HCT116 (cell line): ENCODE measurements around the gene RARS2. TPM values are rescaled to one million over a fixed set of nuclear protein-coding genes. Genes with fewer than 3 reads are reported as not detected.

ENCODE experiments used
- ATAC-seq: fragments of 200-7000 bp; cut with Tn5 transposase; 2 replicates; pipeline ENCODE4 v1.9.1; 2020; ENCODE audit warnings: mild to moderate bottlenecking, moderate library complexity
- BruUV-seq: library from RNA; stranded (reverse); fragments of 400-500 nt; replicated peaks from 2 replicates; lab custom pipeline; 2021; lab: Mats Ljungman, UMichigan
- CTCF ChIA-PET: fragments of 300-600 bp; sonication (Branson Sonifier 250); formaldehyde crosslinking; loops from one replicate; lab custom pipeline; 2021; ENCODE audit warnings: antibody characterized with exemption; lab: Charles Lee
- POLR2A ChIA-PET: fragments of 300-600, 350-600 bp; sonication (Branson Sonifier 250); formaldehyde crosslinking; loops from one replicate; lab custom pipeline; 2021; ENCODE audit warnings: antibody characterized with exemption; lab: Charles Lee
- RAD21 ChIA-PET, 2 experiments: fragments of 300-600 bp; sonication (Branson Sonifier 250); formaldehyde crosslinking; loops; one replicate each; lab custom pipeline; 2023; ENCODE audit warnings: low total read pairs in 2 of 2; ENCODE audit not compliant: uncharacterized antibody in 2 of 2, unreplicated experiment in 2 of 2, low non-redundant PET in 1 of 2; lab: Charles Lee
- DNase-seq: peaks from one replicate; pipeline ENCODE4 v3.0.0-alpha.2; 2010; ENCODE audit warnings: low read depth, low spot score
- H2AFZ ChIP-seq: fragments of 200-600 bp; shearing (Covaris generic), sonication (generic); 2 replicates; pipeline ENCODE4 v1.6.1; 2017; ENCODE audit warnings: low read depth, mixed run types, mixed read lengths, antibody characterized with exemption, low read length; ENCODE audit not compliant: poor library complexity, severe bottlenecking
- H3K27ac ChIP-seq: 2 replicates; pipeline ENCODE4 v1.5.1; 2012; ENCODE audit warnings: low read depth, low read length
- H3K27me3 ChIP-seq: fragments of 200-600 bp; sonication (generic); 2 replicates; pipeline ENCODE4 v1.6.1; 2016; ENCODE audit warnings: mixed run types, low read length, mixed read lengths; ENCODE audit not compliant: insufficient read depth
- H3K36me3 ChIP-seq, 2 experiments: fragments of 200-500 bp in 1 of 2; fragments of 200-600 bp in 1 of 2; sonication (Bioruptor generic) in 1 of 2; sonication (generic) in 1 of 2; 2 replicates each; pipeline versions ENCODE4 v1.5.1 to v1.6.1; 2014 to 2016; ENCODE audit warnings: low read length in 2 of 2, inconsistent platforms in 1 of 2, mixed read lengths in 1 of 2, mixed run types in 1 of 2; ENCODE audit not compliant: insufficient read depth in 2 of 2, control insufficient read depth in 1 of 2
- H3K4me1 ChIP-seq, 2 experiments: fragments of 200-600 bp in 1 of 2; sonication (generic) in 1 of 2; 2 replicates each; pipeline versions ENCODE4 v1.5.1 to v1.6.1; 2012 to 2017; ENCODE audit warnings: low read length in 2 of 2, inconsistent platforms in 1 of 2, mild to moderate bottlenecking in 1 of 2, mixed read lengths in 1 of 2, mixed run types in 1 of 2, moderate library complexity in 1 of 2; ENCODE audit not compliant: insufficient read depth in 2 of 2, control insufficient read depth in 1 of 2
- H3K4me2 ChIP-seq: fragments of 200-600 bp; sonication (generic); 2 replicates; pipeline ENCODE4 v1.6.1; 2017; ENCODE audit warnings: mixed run types, low read length, mixed read lengths
- H3K4me3 ChIP-seq, 2 experiments: fragments of 200-600 bp in 1 of 2; sonication (generic) in 1 of 2; replicated peaks in 1 of 2; 2 replicates each; pipeline ENCODE4 v1.5.1; 2011 to 2016; ENCODE audit warnings: low read length in 2 of 2, control low read depth in 1 of 2, low read depth in 1 of 2, mild to moderate bottlenecking in 1 of 2, mixed read lengths in 1 of 2, mixed run types in 1 of 2
- H3K79me2 ChIP-seq: fragments of 200-600 bp; sonication (generic); 2 replicates; pipeline ENCODE4 v1.6.1; 2017; ENCODE audit warnings: mild to moderate bottlenecking, mixed run types, low read length, moderate library complexity, mixed read lengths; ENCODE audit not compliant: insufficient read depth
- H3K9ac ChIP-seq: fragments of 200-600 bp; sonication (generic); 2 replicates; pipeline ENCODE4 v1.6.1; 2016; ENCODE audit warnings: low read length, mixed read lengths
- H3K9me2 ChIP-seq: fragments of 200-600 bp; sonication (generic), shearing (Covaris generic); 2 replicates; pipeline ENCODE4 v1.6.1; 2017; ENCODE audit warnings: mixed run types, mild to moderate bottlenecking, moderate library complexity; ENCODE audit not compliant: insufficient read depth
- H3K9me3 ChIP-seq, 2 experiments: fragments of 200-500 bp in 1 of 2; fragments of 200-600 bp in 1 of 2; sonication (Bioruptor generic) in 1 of 2; sonication (generic) in 1 of 2; 2 replicates each; pipeline ENCODE4 v1.6.1; 2014 to 2017; ENCODE audit warnings: low read length in 2 of 2, mixed read lengths in 2 of 2, inconsistent platforms in 1 of 2, low read depth in 1 of 2, mild to moderate bottlenecking in 1 of 2, mixed run types in 1 of 2, moderate library complexity in 1 of 2; ENCODE audit not compliant: control insufficient read depth in 1 of 2, insufficient read depth in 1 of 2
- H4K20me1 ChIP-seq: fragments of 200-600 bp; sonication (generic), shearing (Covaris generic); 2 replicates; pipeline ENCODE4 v1.6.1; 2017; ENCODE audit warnings: mixed run types, mild to moderate bottlenecking, moderate library complexity; ENCODE audit not compliant: insufficient read depth
- FOSL1 ChIP-seq: IDR thresholded peaks from 2 replicates; pipeline ENCODE4 v1.6.1; 2012; ENCODE audit warnings: low read depth
- JUND ChIP-seq: IDR thresholded peaks from 2 replicates; pipeline ENCODE4 v1.6.1; 2012
- POLR2AphosphoS5 ChIP-seq: IDR thresholded peaks from 2 replicates; pipeline ENCODE4 v1.6.1; 2011; ENCODE audit warnings: mild to moderate bottlenecking, low read depth, low read length, moderate library complexity
- SP1 ChIP-seq: IDR thresholded peaks from 2 replicates; pipeline ENCODE4 v1.6.1; 2012; ENCODE audit warnings: low read depth
- TCF7L2 ChIP-seq: IDR thresholded peaks from 2 replicates; pipeline ENCODE4 v1.7.0; 2011; ENCODE audit warnings: borderline replicate concordance, inconsistent platforms; ENCODE audit not compliant: insufficient read depth, insufficient read length; ENCODE audit errors: extremely low read depth
- YY1 ChIP-seq: IDR thresholded peaks from 2 replicates; pipeline ENCODE4 v1.6.1; 2011; ENCODE audit warnings: low read length, low read depth, moderate library complexity, mild to moderate bottlenecking; ENCODE audit not compliant: insufficient replicate concordance; ENCODE audit errors: extremely low read depth
- ZNF274 ChIP-seq: fragments of 200-500 bp; sonication (Bioruptor generic); IDR thresholded peaks from 2 replicates; pipeline ENCODE4 v1.6.1; 2014; ENCODE audit warnings: mild to moderate bottlenecking, low read depth, low read length, inconsistent platforms
- intact Hi-C: fragments of 100-400 bp; cut with micrococcal nuclease; formaldehyde crosslinking; loops from 2 replicates; pipeline ENCODE4 v1.10.0; 2022
- total RNA-seq: library from RNA; stranded (reverse); gene quantifications from one replicate; pipeline ENCODE4 v1.2.1, GENCODE V29; 2021; ENCODE audit not compliant: unreplicated experiment
- TF ChIP-seq, protein P1 (sequence below): IDR thresholded peaks from 2 replicates; pipeline ENCODE4 v1.6.1; 2012
- TF ChIP-seq, protein P2 (sequence below): IDR thresholded peaks from 2 replicates; pipeline ENCODE4 v1.6.1; 2012; ENCODE audit warnings: low read depth

RARS2 gene
- total RNA-seq, 1 experiment from 2014 or later = 34.8 TPM

DNA sequence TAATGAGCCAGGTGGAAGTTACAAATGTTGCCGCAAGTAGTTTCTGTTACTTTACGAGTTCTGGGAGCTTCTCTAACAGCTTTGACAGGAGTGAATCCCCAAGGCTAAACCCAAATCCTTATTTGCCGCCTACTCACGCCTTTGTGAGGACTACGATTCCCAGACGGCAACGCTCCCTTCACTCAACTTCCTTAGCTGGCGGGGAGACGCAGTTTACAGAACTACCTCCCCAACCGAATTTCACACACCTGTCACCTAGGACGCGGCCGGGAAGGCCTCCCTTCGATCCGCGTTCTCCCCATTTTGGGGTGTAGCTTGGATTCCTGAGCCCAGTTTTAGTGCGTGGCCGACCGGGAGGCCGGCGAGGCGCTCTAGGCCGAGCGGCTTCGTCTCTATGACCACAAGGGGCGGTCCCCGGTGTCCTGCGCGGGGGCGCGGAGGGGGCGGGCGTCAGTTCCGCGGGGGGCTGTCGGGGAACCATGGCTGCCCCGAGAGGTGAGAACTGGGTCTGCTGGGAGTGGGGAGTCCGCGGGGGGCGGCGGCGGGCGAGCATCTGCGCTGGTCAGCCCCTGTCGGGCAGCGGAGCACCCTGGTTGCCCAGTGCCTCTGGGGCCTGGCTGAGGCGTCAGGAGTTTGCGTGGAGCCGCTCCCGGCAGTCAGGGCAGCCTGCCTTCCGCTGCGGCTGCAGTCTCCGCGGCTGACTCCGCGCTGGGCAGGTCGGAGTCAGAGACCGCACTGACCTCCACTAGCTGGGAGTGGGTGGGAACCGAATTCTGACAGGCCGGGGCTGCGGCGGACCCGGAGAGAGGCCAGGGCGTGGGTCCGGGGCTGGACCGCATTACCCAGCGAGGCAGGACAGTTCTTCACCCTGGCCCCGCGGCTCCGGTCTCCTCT is 117.0 kb downstream of the RARS2 start, which contains the start of gene SLC35A1 (continued):
- TF ChIP-seq, protein P1, sequence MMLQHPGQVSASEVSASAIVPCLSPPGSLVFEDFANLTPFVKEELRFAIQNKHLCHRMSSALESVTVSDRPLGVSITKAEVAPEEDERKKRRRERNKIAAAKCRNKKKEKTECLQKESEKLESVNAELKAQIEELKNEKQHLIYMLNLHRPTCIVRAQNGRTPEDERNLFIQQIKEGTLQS = no peak
- no peak for TF ChIP-seq TCF7L2
- peak; percentile 88 for TF ChIP-seq YY1
- peak; percentile 90 for TF ChIP-seq POLR2AphosphoS5
- TF ChIP-seq ZNF274 = no peak
- TF ChIP-seq FOSL1 = no peak
- peak; percentile 68 for TF ChIP-seq SP1
- no peak for TF ChIP-seq JUND

DNA sequence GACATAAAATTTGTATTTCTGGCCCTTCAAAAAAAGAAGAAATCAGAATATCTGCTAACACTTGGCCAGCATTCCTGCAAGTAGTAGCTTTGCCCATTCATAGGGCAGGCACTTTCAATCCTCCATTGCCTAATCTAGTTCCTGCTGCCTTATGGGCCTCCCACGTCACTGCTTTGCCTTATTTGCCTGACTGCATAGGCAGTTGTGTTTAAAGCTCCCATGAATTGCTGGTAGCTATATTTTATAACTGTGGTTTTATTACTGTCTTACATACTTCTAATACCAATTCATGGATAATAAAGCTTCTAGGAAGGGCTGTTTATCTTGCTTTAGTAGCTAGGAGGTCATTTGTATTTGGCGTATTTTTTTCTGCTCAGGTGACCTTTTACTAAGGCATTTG is 124.7 kb downstream of the RARS2 start:
- no peak overlapping the region for H3K9ac ChIP-seq
- H2AFZ ChIP-seq = no peak overlapping the region
- POLR2A ChIA-PET = no interaction called here
- H3K9me3 ChIP-seq = no peaks in the 10 kb centered on the region
- H3K9me2 ChIP-seq = no peaks in the 10 kb centered on the region
- no peak overlapping the region for H3K27ac ChIP-seq
- BruUV-seq = no TSS peak
- intact Hi-C loops = no loop called here
- H3K4me3 ChIP-seq = no peak overlapping the region
- H3K4me1 ChIP-seq = no peaks in the 10 kb centered on the region
- H4K20me1 ChIP-seq = no peaks in the 10 kb centered on the region
- H3K79me2 ChIP-seq = no peaks in the 10 kb centered on the region
- no peaks in the 10 kb centered on the region for H3K27me3 ChIP-seq
- ATAC-seq (no peak), DNase-seq (no peak)
- RAD21 ChIA-PET = no interaction called here
- CTCF ChIA-PET = no interaction called here
- H3K36me3 ChIP-seq = no peaks in the 10 kb centered on the region
- TF ChIP-seq SP1 (no peak), POLR2AphosphoS5 (no peak)
- TF ChIP-seq, protein P2, sequence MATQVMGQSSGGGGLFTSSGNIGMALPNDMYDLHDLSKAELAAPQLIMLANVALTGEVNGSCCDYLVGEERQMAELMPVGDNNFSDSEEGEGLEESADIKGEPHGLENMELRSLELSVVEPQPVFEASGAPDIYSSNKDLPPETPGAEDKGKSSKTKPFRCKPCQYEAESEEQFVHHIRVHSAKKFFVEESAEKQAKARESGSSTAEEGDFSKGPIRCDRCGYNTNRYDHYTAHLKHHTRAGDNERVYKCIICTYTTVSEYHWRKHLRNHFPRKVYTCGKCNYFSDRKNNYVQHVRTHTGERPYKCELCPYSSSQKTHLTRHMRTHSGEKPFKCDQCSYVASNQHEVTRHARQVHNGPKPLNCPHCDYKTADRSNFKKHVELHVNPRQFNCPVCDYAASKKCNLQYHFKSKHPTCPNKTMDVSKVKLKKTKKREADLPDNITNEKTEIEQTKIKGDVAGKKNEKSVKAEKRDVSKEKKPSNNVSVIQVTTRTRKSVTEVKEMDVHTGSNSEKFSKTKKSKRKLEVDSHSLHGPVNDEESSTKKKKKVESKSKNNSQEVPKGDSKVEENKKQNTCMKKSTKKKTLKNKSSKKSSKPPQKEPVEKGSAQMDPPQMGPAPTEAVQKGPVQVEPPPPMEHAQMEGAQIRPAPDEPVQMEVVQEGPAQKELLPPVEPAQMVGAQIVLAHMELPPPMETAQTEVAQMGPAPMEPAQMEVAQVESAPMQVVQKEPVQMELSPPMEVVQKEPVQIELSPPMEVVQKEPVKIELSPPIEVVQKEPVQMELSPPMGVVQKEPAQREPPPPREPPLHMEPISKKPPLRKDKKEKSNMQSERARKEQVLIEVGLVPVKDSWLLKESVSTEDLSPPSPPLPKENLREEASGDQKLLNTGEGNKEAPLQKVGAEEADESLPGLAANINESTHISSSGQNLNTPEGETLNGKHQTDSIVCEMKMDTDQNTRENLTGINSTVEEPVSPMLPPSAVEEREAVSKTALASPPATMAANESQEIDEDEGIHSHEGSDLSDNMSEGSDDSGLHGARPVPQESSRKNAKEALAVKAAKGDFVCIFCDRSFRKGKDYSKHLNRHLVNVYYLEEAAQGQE = no peak
- no peak overlapping the region for H3K4me2 ChIP-seq

Other genes starting within 250 kb of the RARS2 start
- 1.5 TPM for gene C6orf163, start 245.2 kb downstream of the RARS2 start, total RNA-seq
- gene CFAP206, start 182.0 kb downstream of the RARS2 start, total RNA-seq = 0.54 TPM
- gene SLC35A1, start 117.0 kb downstream of the RARS2 start, total RNA-seq = 29.1 TPM
- gene ORC3, start 148 bp upstream of the RARS2 start, total RNA-seq = 34.2 TPM
- 54.8 TPM for gene AKIRIN2, start 112.2 kb upstream of the RARS2 start, total RNA-seq